Measurements from ENCODE around the gene IL16. TPM values are rescaled to one million over a fixed set of nuclear protein-coding genes. Genes with fewer than 3 reads are reported as not detected.

Gene IL16
- total RNA-seq, 2 donors from 2014 or later: 3.4 to 3.7 TPM

DNA sequence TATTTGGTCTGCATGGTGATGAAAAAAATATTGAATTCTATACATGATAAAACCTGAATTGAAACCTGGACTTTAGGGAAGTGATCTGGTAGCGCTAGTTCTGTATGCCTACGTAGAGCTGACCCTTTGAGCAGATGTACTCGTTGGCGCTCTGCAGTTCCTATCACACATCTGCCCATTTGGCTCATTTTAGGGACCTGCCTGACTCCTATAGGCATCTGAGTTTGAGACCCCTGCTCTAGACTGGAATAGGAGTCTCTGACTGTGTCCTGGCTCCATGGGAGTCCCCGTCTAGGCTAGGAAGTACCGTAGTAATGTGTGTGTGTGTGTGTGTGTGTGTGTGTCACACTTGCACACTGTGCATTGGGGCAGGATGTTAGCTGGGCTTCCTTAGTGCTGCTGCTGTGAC, 106.0 kb downstream of the IL16 start:
- DNase-seq: no peak
- H3K36me3 ChIP-seq: no peaks in the 10 kb centered on the region
- intact Hi-C loops (cut with DNase I): no loop called here
- H3K4me1 ChIP-seq: no peaks in the 10 kb centered on the region
- H3K27ac ChIP-seq: no peak overlapping the region
- H3K27me3 ChIP-seq: no peaks in the 10 kb centered on the region
- H3K9ac ChIP-seq (ENCODE audit: low read depth in 2 of 2, low read length in 2 of 2): no peak overlapping the region
- H3K9me3 ChIP-seq: no peaks in the 10 kb centered on the region
- H3K4me3 ChIP-seq: no peak overlapping the region
- TF ChIP-seq, protein P1, sequence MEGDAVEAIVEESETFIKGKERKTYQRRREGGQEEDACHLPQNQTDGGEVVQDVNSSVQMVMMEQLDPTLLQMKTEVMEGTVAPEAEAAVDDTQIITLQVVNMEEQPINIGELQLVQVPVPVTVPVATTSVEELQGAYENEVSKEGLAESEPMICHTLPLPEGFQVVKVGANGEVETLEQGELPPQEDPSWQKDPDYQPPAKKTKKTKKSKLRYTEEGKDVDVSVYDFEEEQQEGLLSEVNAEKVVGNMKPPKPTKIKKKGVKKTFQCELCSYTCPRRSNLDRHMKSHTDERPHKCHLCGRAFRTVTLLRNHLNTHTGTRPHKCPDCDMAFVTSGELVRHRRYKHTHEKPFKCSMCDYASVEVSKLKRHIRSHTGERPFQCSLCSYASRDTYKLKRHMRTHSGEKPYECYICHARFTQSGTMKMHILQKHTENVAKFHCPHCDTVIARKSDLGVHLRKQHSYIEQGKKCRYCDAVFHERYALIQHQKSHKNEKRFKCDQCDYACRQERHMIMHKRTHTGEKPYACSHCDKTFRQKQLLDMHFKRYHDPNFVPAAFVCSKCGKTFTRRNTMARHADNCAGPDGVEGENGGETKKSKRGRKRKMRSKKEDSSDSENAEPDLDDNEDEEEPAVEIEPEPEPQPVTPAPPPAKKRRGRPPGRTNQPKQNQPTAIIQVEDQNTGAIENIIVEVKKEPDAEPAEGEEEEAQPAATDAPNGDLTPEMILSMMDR (IDR thresholded peaks at IDR 0.05): no peak

DNA sequence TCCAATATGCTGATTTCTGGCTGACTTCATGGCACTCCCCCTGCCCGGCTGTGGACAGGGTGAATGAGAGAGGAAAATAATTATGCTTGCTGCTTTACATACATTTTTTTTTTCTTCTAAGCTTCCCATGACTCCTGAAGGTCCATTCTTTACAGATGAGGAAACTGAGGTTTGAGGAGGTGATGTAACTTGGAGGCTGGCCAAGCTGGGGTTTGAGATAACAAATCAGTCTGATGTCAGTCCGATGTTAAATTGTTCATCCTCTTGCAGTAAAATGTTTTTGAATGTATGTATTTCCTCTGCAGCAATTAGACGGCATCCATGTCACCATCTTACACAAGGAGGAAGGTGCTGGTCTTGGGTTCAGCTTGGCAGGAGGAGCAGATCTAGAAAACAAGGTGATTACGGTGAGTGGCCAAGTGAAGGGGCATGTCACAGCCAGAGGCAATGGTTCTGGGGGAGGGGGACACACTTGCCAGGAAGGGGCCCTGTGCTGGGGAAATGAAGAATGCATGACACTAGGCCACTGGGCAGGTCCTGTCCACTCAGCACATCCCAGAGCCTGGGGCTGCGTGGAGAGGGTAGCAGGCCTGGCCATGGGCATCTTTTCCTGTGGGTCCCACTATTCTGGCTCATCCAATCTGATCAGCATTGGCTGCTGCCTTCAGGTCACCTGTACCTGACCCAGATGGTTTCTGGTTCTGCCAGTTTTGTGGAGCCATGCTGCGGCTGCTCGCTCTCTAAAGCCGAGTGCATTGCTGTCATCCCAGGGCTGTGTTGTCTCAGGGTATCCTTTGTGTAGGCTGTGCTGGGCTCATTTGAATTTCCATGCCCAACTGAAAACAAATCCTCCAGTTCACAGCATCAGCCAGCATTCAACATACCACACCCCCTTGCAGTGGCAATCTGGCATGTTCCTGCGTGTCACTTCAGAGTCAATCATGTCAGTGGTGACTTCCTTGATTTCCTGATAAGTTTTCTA, 106.9 kb downstream of the IL16 start:
- Histone ChIP-seq H3K36me3 (no peaks in the 10 kb centered on the region), H3K27ac (peak overlapping the region; percentile 50), H3K4me1 (no peaks in the 10 kb centered on the region), H3K9me3 (no peaks in the 10 kb centered on the region), H3K27me3 (no peaks in the 10 kb centered on the region), H3K9ac (ENCODE audit: low read depth in 2 of 2, low read length in 2 of 2) (peak overlapping the region in 1 of 2 donors; percentile 44), H3K4me3 (no peak overlapping the region)
- DNase-seq: no peak
- intact Hi-C loops (cut with DNase I): no loop called here
- TF ChIP-seq, protein P1 (IDR thresholded peaks at IDR 0.05): no peak

DNA sequence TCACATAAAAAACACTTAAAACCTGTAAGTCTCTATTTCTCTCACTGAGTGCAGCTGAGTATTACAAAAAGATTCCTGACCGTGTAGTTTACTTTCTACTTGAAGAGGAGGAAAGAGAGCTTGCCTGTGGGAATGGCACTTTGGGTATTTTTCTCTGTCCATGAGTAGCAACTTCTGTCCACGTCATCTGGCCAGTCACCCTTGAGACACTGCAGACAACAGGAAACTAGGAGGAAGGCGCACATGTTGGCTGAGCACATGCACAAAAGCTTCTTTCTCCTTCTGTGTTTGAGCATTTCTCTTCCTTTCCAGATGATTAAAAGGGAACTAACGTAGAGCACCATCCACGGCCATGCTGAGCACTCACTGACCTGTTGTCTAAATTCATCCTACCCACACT, 107.5 kb downstream of the IL16 start:
- intact Hi-C loops (cut with DNase I): no loop called here

DNA sequence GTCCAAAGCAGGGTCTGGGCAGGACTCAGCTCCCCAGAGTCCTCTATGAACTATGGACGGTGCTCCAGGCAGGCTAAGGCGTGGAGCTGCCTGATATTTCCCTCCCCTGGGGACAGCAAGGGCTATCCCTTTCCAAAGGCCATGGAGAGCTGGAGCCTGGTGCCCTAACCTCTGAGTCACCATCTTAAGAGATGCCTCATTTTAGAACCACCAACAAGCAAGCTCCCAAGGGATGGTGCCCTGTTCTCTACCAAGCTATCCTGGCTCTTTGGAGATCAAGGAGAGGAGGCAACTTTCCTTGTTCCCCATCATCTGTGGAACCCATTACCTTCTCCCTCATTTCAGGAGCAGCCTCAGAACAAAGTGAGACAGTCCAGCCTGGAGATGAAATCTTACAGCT, 111.6 kb downstream of the IL16 start:
- no peak overlapping the region for H3K27ac ChIP-seq
- H3K36me3 ChIP-seq: no peaks in the 10 kb centered on the region
- H3K9ac ChIP-seq (ENCODE audit: low read depth in 2 of 2, low read length in 2 of 2): no peak overlapping the region
- intact Hi-C loops (cut with DNase I): no loop called here
- no peaks in the 10 kb centered on the region for H3K9me3 ChIP-seq
- no peak overlapping the region for H3K4me3 ChIP-seq
- no peak for DNase-seq
- TF ChIP-seq, protein P1 (IDR thresholded peaks at IDR 0.05): no peak
- no peaks in the 10 kb centered on the region for H3K4me1 ChIP-seq
- no peaks in the 10 kb centered on the region for H3K27me3 ChIP-seq

More for the DNA sequence above, 107.5 kb downstream of the IL16 start:
- Histone ChIP-seq H3K27ac (peak overlapping the region; percentile 50), H3K4me3 (no peak overlapping the region), H3K9me3 (no peaks in the 10 kb centered on the region), H3K9ac (ENCODE audit: low read depth in 2 of 2, low read length in 2 of 2) (no peak overlapping the region), H3K27me3 (no peaks in the 10 kb centered on the region), H3K36me3 (no peaks in the 10 kb centered on the region), H3K4me1 (no peaks in the 10 kb centered on the region)
- no peak for DNase-seq
- TF ChIP-seq, protein P1 (IDR thresholded peaks at IDR 0.05): no peak

DNA sequence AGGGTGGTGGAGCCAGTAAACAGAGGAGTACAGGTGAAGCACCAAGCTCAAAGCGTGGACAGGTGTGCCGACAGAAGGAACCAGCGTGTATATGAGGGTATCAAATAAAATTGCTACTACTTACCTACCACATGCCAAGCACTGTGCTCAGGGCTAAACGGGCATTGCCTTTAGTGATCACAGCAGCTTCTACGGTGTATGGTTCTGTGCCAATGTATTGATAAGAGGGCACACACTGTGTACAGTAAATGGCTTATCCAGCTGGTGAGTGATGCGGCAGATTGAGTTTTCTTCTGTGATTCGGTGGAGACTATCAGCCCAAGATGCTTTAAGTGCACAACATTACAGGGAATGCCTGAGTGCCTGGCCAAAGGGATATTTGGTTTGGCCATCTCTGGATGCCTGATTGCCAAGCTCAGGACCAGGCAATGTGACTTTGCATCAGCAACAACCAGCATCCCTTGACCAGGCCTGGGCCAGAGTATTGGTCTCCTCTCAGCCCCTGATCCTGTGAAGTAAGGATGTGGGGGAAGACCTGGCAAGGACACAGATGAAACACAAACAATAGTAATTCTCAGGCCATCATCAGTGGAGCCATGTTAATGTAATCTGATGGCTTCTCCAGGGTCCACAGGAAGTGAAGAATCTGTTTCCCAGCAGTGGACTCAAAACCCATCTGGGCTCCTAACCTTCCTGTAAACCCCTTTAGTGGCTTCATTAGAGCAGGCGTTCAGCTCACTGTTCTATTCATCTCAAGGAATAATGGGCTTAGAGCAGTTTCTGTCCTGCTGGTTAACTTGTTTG, 113.2 kb downstream of the IL16 start:
- TF ChIP-seq, protein P1 (IDR thresholded peaks at IDR 0.05): no peak
- no peaks in the 10 kb centered on the region for H3K4me1 ChIP-seq
- intact Hi-C loops (cut with DNase I): no loop called here

More for the DNA sequence above, 113.2 kb downstream of the IL16 start:
- Histone ChIP-seq H3K4me3 (no peak overlapping the region), H3K27me3 (no peaks in the 10 kb centered on the region), H3K9ac (ENCODE audit: low read depth in 2 of 2, low read length in 2 of 2) (no peak overlapping the region), H3K27ac (no peak overlapping the region), H3K36me3 (no peaks in the 10 kb centered on the region), H3K9me3 (no peaks in the 10 kb centered on the region)
- DNase-seq: no peak
